Heart left ventricle (tissue), 16 donors: ENCODE results near the gene LY86. TPM values are rescaled to one million over a fixed set of nuclear protein-coding genes. Genes with fewer than 3 reads are reported as not detected.

ENCODE experiments used
- ATAC-seq, 4 donors: fragments of 200-7000 bp; cut with Tn5 transposase; one replicate each; pipeline ENCODE4 v1.9.1; 2020 to 2022; ENCODE audit warnings: moderate library complexity in 4 of 4, mild to moderate bottlenecking in 3 of 4, moderate number of reproducible peaks in 1 of 4
- DNase-seq, 5 donors: peaks; one replicate each; pipeline ENCODE4 v3.0.0-alpha.2; 2020
- H3K27ac ChIP-seq, 12 donors: fragments of 200-600 bp; sonication (generic) in 4 of 12; one replicate each; pipeline versions ENCODE4 v1.5.0 to v1.8.0; 2016 to 2022; ENCODE audit warnings: mild to moderate bottlenecking in 2 of 12
- H3K27me3 ChIP-seq, 9 donors: fragments of 200-600 bp; sonication (generic) in 2 of 9; one replicate each; pipeline versions ENCODE4 v1.5.1 to v1.8.0; 2016 to 2022; ENCODE audit warnings: mild to moderate bottlenecking in 3 of 9
- H3K36me3 ChIP-seq, 9 donors: fragments of 200-600 bp; sonication (generic) in 2 of 9; one replicate each; pipeline versions ENCODE4 v1.5.0 to v1.8.0; 2018 to 2022; ENCODE audit warnings: mild to moderate bottlenecking in 2 of 9
- H3K4me1 ChIP-seq, 12 donors: fragments of 200-600 bp; sonication (generic) in 4 of 12; one replicate each; pipeline versions ENCODE4 v1.5.0 to v1.8.0; 2016 to 2022; ENCODE audit warnings: mild to moderate bottlenecking in 3 of 12
- H3K4me3 ChIP-seq, 12 donors: fragments of 200-600 bp; sonication (generic) in 4 of 12; one replicate each; pipeline versions ENCODE4 v1.5.0 to v1.8.0; 2017 to 2022; ENCODE audit warnings: mild to moderate bottlenecking in 9 of 12, moderate library complexity in 4 of 12
- H3K9me3 ChIP-seq, 12 donors: fragments of 200-600 bp; sonication (generic) in 4 of 12; one replicate each; pipeline versions ENCODE4 v1.5.0 to v1.8.0; 2016 to 2022; ENCODE audit warnings: mild to moderate bottlenecking in 1 of 12
- POLR2A ChIP-seq, 2 donors: fragments of 450-650 bp; IDR thresholded peaks; one replicate each; pipeline ENCODE4 v1.6.1; 2017; ENCODE audit warnings: antibody characterized with exemption in 2 of 2, mild to moderate bottlenecking in 2 of 2, moderate library complexity in 2 of 2
- WGBS, 4 donors: extraction: QIAGEN DNeasy Blood & Tissue Kit in 2 of 4; methylation state at CpG; one replicate each; pipeline versions ENCODE4 v1.1.5 to v1.1.7; 2013 to 2018; 5-methylcytosine and 5-hydroxymethylcytosine counted together
- intact Hi-C, 10 donors: fragments of 100-400 bp; cut with DNase I; formaldehyde crosslinking; loops; one replicate each; pipeline versions ENCODE4 v1.11.1 to v1.14.2; 2022
- long read RNA-seq, 3 donors: library from polyadenylated mRNA; unstranded; transcript quantifications; one replicate each; pipeline ENCODE4 v2.0.0, GENCODE V29; 2020 to 2021
- polyA plus RNA-seq, 2 donors: library from polyadenylated mRNA; stranded (reverse); fragments of 200-250 nt; gene quantifications; one replicate each; pipeline ENCODE4 v1.2.3, GENCODE V29; 2013
- total RNA-seq, 9 donors: library from RNA; depleted of rRNA in 2 of 9; stranded (reverse); fragments of >200 nt in 2 of 9; fragmentation: NEBNext Ultra II Directional in 3 of 9; extraction: Animal tissue kit (Norgen Biotek cat#: 25700) in 3 of 9; gene quantifications; one replicate each; pipeline versions ENCODE4 v1.1.0 to v1.2.4, GENCODE V29; 2016 to 2023
- TF ChIP-seq, protein P1 (sequence below), 12 donors: fragments of 200-600 bp; sonication (generic) in 4 of 12; IDR thresholded peaks; one replicate each; pipeline versions ENCODE4 v1.5.0 to v1.8.0; 2018 to 2022; ENCODE audit warnings: antibody characterized with exemption in 12 of 12, mild to moderate bottlenecking in 5 of 12
- donor health status: ischemic (EF 13 %, LVEDD 7.1; RV severe dilation, severe dysfunction).
- donor health status: healthy with polysubstance abuse.
- donor health status: DM: no; HTN: yes; CAD: no.
- donor health status: DM: no; HTN: no; CAD: no.
- donor health status: ischemic (EF 25% LVEDD 6.9; RV normal size, moderate dysfunction).
- donor health status: ischemic (EF 25% LVEDD 5.7; RV mildly dilated, moderate dysfunction).
- donor health status: healthy.
- donor health status: DM: yes; HTN: yes; CAD: no.
- donor health status: ischemic (EF 35%, LVEDD 5.7; RV mildly dilated, moderate dysfunction).
- donor health status: nonischemic (EF 11% LVEDD 7.7; RV severe dilation, severe dysfunction).
- donor health status: DM: yes; HTN: yes; CAD: no.
- donor health status: PGD.
- donor health status: ischemic (EF 29% LVEDD 5.4; RV normal size, mild dysfunction).
- donor health status: nonischemic (EF 23%, LVEDD 6.1; RV moderate dilation, normal function).

LY86 gene
- total RNA-seq (10 to 100 TPM in 1 of 9 donors, 1 to 10 TPM in 3, under 1 TPM in 5; 0.34 to 13.4 (median 0.75) TPM), polyA plus RNA-seq (under 1 TPM; 0.23 to 1.00 TPM)
- long read RNA-seq, donor 1 = 0 reads
- long read RNA-seq, donor 2 = 0 reads
- long read RNA-seq, donor 3 = 0 reads

DNA sequence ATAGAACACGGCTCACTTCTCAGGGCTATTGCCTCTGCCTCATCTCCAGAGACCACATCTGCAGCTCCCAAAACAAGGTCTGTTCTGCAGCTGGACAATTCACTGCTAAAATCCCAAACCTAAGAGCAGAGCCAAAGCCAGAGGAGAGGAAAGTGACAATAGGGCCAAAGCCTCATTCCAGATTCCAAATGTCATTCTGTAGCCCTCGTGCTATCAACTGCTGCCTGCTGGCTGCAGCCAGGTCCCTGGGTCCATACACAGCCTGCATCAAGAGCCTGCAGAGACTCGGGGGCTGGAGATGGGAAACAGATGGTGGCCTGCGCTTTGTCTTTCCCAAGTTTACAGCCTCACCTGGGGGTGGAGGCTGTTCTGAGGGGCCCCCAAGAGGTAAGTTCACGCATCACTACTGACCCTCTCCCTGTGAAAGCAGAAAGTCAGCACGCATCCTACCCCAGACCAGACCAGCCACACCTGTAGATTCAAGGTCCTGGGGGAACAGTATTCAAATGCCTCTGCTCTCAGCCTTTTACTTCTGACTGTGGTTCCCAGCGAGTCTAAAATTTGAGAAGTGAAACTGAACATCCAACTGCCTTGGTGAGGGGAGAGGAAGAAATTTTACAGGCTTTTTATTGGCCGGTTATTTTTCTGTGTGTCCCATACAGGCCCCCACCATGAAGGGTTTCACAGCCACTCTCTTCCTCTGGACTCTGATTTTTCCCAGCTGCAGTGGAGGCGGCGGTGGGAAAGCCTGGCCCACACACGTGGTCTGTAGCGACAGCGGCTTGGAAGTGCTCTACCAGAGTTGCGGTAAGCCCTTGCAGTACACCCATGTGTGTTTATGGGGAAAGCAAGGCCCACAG, at the start of gene LY86:
TSS of gene LY86 (plus strand) at position 657 of the 860 bp plus-strand sequence. CDS start at position 672, 15 bp downstream.
- ATAC-seq (peak; percentile 28 to 60 (median 44)), DNase-seq (peak in 3 of 5 donors; percentile 56 to 60 (median 57))
- WGBS, 4 donors = 47 to 64% (median 61%) methylated on average over 12 to 14 of the region's 14 CpGs
- intact Hi-C loops = no loop called here
- H3K36me3 ChIP-seq = no peaks in the 10 kb centered on the region
- peak within 1 kb of the TSS in 8 of 12 donors; percentile 1 to 54 (median 26) for H3K4me3 ChIP-seq
- H3K9me3 ChIP-seq = no peaks in the 10 kb centered on the region
- no peaks in the 10 kb centered on the region for H3K27me3 ChIP-seq
- TF ChIP-seq, protein P1, sequence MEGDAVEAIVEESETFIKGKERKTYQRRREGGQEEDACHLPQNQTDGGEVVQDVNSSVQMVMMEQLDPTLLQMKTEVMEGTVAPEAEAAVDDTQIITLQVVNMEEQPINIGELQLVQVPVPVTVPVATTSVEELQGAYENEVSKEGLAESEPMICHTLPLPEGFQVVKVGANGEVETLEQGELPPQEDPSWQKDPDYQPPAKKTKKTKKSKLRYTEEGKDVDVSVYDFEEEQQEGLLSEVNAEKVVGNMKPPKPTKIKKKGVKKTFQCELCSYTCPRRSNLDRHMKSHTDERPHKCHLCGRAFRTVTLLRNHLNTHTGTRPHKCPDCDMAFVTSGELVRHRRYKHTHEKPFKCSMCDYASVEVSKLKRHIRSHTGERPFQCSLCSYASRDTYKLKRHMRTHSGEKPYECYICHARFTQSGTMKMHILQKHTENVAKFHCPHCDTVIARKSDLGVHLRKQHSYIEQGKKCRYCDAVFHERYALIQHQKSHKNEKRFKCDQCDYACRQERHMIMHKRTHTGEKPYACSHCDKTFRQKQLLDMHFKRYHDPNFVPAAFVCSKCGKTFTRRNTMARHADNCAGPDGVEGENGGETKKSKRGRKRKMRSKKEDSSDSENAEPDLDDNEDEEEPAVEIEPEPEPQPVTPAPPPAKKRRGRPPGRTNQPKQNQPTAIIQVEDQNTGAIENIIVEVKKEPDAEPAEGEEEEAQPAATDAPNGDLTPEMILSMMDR (IDR thresholded peaks at IDR 0.05) = no peak
- H3K4me1 ChIP-seq = peaks cover 0 to 59% (median 40%) of the 10 kb centered on the region in 12 donors
- H3K27ac ChIP-seq = peak within 1 kb of the TSS in 10 of 12 donors; percentile 9 to 89 (median 52)

DNA sequence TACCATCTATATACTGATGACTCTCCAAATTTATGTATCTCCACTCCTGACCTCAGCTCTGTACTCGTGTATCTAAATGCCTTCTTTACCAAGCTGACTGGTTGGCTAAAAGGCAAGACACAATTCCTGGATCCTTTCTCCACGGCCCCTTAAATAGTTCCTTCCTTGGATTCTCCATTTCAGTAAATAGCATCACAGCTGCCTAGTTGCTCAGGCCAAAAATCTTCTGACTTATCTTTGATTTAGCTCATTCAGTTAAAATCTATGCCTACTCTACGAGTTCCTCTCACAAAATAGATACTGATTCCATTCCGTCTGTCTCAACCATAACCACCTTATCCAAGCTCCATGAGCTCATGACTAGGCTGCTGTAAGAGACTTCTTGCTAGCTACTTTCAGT, 49.5 kb upstream of the LY86 start:
- peaks cover 0 to 4% (median 0%) of the 10 kb centered on the region in 12 donors for H3K9me3 ChIP-seq
- peak overlapping the region in 4 of 12 donors; percentile 6 to 64 (median 17) for H3K27ac ChIP-seq
- H3K27me3 ChIP-seq = no peaks in the 10 kb centered on the region
- ATAC-seq (no peak), DNase-seq (no peak)
- peaks cover 0 to 32% (median 10%) of the 10 kb centered on the region in 12 donors for H3K4me1 ChIP-seq
- TF ChIP-seq, protein P1 (IDR thresholded peaks at IDR 0.05) = no peak
- no peak for TF ChIP-seq POLR2A (IDR thresholded peaks at IDR 0.05)
- WGBS, 4 donors = 35 to 51% (median 39%) methylated on average over 4 of the region's 4 CpGs
- H3K36me3 ChIP-seq = no peaks in the 10 kb centered on the region
- intact Hi-C loops = no loop called here
- no peak overlapping the region for H3K4me3 ChIP-seq

DNA sequence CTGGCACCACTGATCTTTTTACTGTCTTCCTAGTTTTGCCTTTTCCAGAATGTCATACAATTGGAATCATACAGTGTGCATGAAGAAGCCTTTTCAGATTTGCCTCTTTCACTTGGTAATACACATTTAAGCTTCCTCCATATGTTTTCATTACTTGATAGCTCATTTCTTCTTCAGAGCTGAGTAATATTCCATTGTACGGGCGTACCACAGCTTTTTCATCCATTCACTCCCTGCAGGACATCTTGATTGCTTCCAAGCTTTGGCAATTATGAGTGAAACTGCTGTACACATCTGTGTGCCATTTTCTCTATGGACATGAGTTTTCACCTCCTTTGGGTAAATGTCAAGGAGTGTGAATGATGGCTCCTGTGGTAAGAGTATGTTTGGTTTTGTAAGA, 46.2 kb upstream of the LY86 start:
- TF ChIP-seq, protein P1 (IDR thresholded peaks at IDR 0.05) = no peak
- no peak for TF ChIP-seq POLR2A (IDR thresholded peaks at IDR 0.05)
- WGBS, 4 donors = 97 to 99% (median 98%) methylated on average over 2 of the region's 2 CpGs
- peak overlapping the region in 1 of 12 donors; percentile 73 for H3K27ac ChIP-seq
- H3K27me3 ChIP-seq = peaks cover 0 to 19% (median 0%) of the 10 kb centered on the region in 9 donors
- ATAC-seq = no peak
- DNase-seq = no peak
- H3K4me3 ChIP-seq = no peak overlapping the region
- intact Hi-C loops = loop anchor here in 6 of 10 donors (10.0 kb wide), 4 partner anchors 218 to 1398 kb away; partner anchors contain the start of gene F13A1 (in 1 of the 6)
- H3K9me3 ChIP-seq = peaks cover 0 to 4% (median 0%) of the 10 kb centered on the region in 12 donors
- no peaks in the 10 kb centered on the region for H3K36me3 ChIP-seq
- H3K4me1 ChIP-seq = peaks cover 2 to 44% (median 21%) of the 10 kb centered on the region in 12 donors
